NCI-H82 treated with DMSO at 0.1 percent for 48 hours (cell line): ENCODE measurements around the gene IDNK.
"Not testable (repeated sequence)": the region's sequence is repeated elsewhere in the genome, so short reads cannot be mapped to it uniquely, and the experiment has no call there.

Experiments
- DNase-seq: peaks from one replicate; lab custom pipeline; 2025; ENCODE audit not compliant: unreplicated experiment; lab: John Stamatoyannopoulos, UW

Gene IDNK

GRCh38 chr9:83622939-83623678 lies at the start of gene IDNK:
Gene IDNK (plus strand): TSS chr9:83623143. CDS start chr9:83623172, 29 bp downstream.
- DNase-seq = no peak

- no peak for DNase-seq
Measured at GRCh38 chr9:83574482-83574881, 48.5 kb upstream of the IDNK start.

- no peak for DNase-seq
Measured at GRCh38 chr9:83582029-83582428, 40.9 kb upstream of the IDNK start.

- peak; percentile 4 for DNase-seq
Measured at GRCh38 chr9:83583151-83584014, 39.6 kb upstream of the IDNK start.

GRCh38 chr9:83584995-83585394 lies 37.9 kb upstream of the IDNK start:
- DNase-seq = no peak

- DNase-seq = no peak
Measured at GRCh38 chr9:83588256-83588655, 34.7 kb upstream of the IDNK start.

- DNase-seq = peak; percentile 5
Measured at GRCh38 chr9:83596899-83597504, 25.9 kb upstream of the IDNK start.

- no peak for DNase-seq
Measured at GRCh38 chr9:83598487-83598886, 24.5 kb upstream of the IDNK start.

GRCh38 chr9:83599071-83599470 lies 23.9 kb upstream of the IDNK start:
- DNase-seq = no peak

- no peak for DNase-seq
Measured at GRCh38 chr9:83601463-83601862, 21.5 kb upstream of the IDNK start.

- DNase-seq = not testable (repeated sequence)
Measured at GRCh38 chr9:83607620-83608019, 15.3 kb upstream of the IDNK start.

GRCh38 chr9:83613298-83613697 lies 9.6 kb upstream of the IDNK start:
- not testable (repeated sequence) for DNase-seq

GRCh38 chr9:83617299-83617698 lies 5.6 kb upstream of the IDNK start:
- DNase-seq = no peak

- no peak for DNase-seq
Measured at GRCh38 chr9:83620841-83621636, 1.9 kb upstream of the IDNK start.

- DNase-seq = no peak
Measured at GRCh38 chr9:83622433-83622938, 457 bp upstream of the IDNK start.

GRCh38 chr9:83623679-83624076 lies 735 bp downstream of the IDNK start:
- DNase-seq = no peak

GRCh38 chr9:83625178-83625577 lies 2.2 kb downstream of the IDNK start:
- DNase-seq = no peak

- DNase-seq = no peak
Measured at GRCh38 chr9:83628540-83628939, 5.6 kb downstream of the IDNK start.

GRCh38 chr9:83629433-83630104 lies 6.6 kb downstream of the IDNK start:
- DNase-seq = no peak

GRCh38 chr9:83630938-83631457 lies 8.1 kb downstream of the IDNK start:
- peak; percentile 60 for DNase-seq
